T-helper 2 cell treated with Interferon-gamma antibody and Interleukin-4, amounts not matched to agents 100 ng/mL and 5 ng/mL, for 36 hours (primary cell): ENCODE results near the gene NCK2. TPM values are rescaled to one million over a fixed set of nuclear protein-coding genes. Genes with fewer than 3 reads are reported as not detected.

ENCODE experiments used
- intact Hi-C: fragments of 100-400 bp; cut with micrococcal nuclease; formaldehyde crosslinking; loops from one replicate; pipeline ENCODE4 v1.15.1; 2023
- total RNA-seq: library from RNA; stranded (reverse); gene quantifications from 2 replicates; pipeline ENCODE4 v1.2.3, GENCODE V29; 2022

NCK2 gene
- total RNA-seq, 1 donor from 2014 or later, result 64.9 TPM

- intact Hi-C loops, result no loop called here
These were observed 44.1 kb downstream of the NCK2 start for GRCh38 chr2:105788670-105789290.

DNA sequence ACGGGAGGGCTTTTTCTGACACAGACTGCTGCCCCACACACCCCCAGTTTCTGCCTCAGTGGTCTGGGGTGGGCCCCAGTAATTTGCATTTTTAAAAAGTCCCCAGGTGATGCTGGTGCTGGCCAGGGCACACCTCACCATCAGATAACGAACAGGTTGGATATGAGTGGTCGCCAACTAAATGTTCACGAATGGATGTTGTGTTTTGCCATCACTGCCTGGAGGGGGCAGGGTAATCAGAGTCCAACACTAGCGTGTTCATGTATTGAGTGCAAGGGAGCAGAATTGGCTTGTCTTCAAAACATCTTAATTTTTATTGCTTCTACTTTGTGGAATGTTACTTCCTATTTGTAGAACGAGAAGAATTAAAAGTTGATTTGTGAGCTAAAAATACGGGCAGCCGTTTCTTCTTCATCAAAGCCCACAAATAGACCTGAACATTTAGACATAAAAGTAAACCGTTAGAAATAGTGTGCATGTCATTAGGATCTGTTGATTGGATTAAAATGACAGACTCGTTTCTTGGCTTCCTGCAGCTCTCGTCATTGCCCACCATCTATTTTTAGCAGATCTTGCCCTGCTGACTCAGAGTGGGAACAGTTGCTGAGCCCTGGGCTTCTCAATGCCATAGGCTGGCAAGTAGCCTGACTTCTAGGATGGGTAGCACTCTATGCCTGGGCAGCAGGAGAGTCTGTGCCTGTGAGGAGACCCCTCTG, 45.2 kb downstream of the NCK2 start:
- intact Hi-C loops, result loop anchor here (1.0 to 10.0 kb wide), 2 partner anchors 8 to 455 kb away; partner anchors contain the start of gene C2orf49

- intact Hi-C loops, result loop anchor here (1.0 to 10.0 kb wide), 2 partner anchors 8 to 456 kb away; partner anchors contain the start of gene C2orf49
These were observed 45.9 kb downstream of the NCK2 start for GRCh38 chr2:105790461-105791149.

- intact Hi-C loops, result loop anchor here (10.0 kb wide), 1 partner anchor 456 kb away; the partner anchor contains the start of gene C2orf49
These were observed 46.5 kb downstream of the NCK2 start for GRCh38 chr2:105791229-105791628.

GRCh38 chr2:105792561-105792960, 47.8 kb downstream of the NCK2 start:
- intact Hi-C loops, result loop anchor here (10.0 kb wide), 1 partner anchor 458 kb away; the partner anchor contains the start of gene C2orf49

- intact Hi-C loops, result loop anchor here (10.0 kb wide), 1 partner anchor 459 kb away; the partner anchor contains the start of gene C2orf49
These were observed 48.7 kb downstream of the NCK2 start for GRCh38 chr2:105793196-105793975.

GRCh38 chr2:105794926-105795574, 50.3 kb downstream of the NCK2 start:
- intact Hi-C loops, result loop anchor here (5.0 to 10.0 kb wide), 3 partner anchors 397 to 460 kb away; partner anchors contain the start of genes C2orf49 and UXS1

DNA sequence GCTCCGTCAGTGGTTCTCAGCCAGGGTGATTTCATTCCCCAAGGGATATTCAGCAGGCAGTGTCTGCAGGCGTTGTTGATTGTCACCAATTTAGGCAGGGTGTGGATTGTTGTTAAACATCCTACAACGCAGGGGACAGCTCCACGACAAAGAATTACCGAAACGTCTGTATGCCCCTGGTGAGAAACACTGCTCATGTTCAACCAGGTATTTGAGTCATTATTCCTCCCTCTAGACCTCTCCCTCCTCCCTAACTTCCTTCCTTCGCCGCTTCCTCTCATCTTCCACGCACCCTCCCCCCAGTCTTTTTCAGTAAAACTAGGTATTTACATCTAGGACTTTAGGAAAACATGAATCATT, 50.8 kb downstream of the NCK2 start:
- intact Hi-C loops, result loop anchor here (5.0 to 10.0 kb wide), 3 partner anchors 397 to 461 kb away; partner anchors contain the start of genes C2orf49 and UXS1

DNA sequence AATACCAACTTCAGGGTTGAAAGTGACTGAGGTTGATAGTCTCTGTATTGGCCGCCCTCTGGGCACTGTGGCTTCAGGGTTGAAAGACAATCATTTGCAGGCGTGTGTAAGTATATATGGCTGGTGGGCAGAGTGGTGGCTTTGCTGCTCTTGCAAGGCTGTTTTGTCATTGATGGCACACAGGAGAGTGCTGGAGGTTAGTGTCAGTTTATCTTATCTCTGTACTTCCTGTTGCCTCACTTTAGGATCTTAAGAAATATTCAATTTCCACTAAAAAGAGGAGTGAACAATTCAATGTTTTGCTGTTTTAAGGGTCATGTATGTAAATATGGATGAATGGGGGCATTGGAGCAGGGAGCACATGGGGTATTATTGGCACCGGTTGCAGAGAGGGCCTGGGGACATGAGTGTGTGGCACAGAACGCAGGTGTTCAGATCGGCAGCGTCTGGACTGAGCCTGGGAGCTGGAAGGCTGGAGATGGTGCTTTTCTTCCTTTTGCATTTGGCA, 51.5 kb downstream of the NCK2 start:
- intact Hi-C loops, result loop anchor here (2.0 to 10.0 kb wide), 8 partner anchors 19 to 461 kb away; partner anchors contain the start of genes C2orf49 and UXS1

DNA sequence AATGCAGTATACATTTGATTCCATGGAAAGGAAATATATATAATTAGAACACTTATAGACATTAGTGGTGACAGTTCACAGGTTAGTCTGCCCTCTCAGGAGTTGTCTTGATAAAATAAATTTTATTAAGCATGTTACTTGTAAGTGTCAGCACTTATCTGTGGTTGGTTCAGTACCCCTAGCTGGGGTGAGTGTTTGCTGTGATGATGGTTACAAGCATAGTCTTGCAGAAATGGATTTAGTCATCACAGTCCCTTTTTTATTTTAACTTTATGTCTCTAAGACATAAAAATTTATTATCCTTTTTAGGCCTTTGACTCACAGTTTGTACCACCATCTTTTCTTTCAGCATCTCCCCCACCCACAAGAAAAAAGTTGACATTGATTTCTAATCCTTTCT, 52.1 kb downstream of the NCK2 start:
- intact Hi-C loops, result loop anchor here (2.0 to 10.0 kb wide), 8 partner anchors 20 to 462 kb away; partner anchors contain the start of genes C2orf49 and UXS1

GRCh38 chr2:105797298-105797819, 52.6 kb downstream of the NCK2 start:
- intact Hi-C loops, result loop anchor here (2.0 to 10.0 kb wide), 8 partner anchors 21 to 463 kb away; partner anchors contain the start of genes C2orf49 and UXS1

GRCh38 chr2:105798595-105798994, 53.9 kb downstream of the NCK2 start:
- intact Hi-C loops, result loop anchor here (1.0 to 10.0 kb wide), 4 partner anchors 8 to 464 kb away; partner anchors contain the start of genes C2orf49 and UXS1

GRCh38 chr2:105800036-105800713, 55.5 kb downstream of the NCK2 start:
- intact Hi-C loops, result no loop called here

DNA sequence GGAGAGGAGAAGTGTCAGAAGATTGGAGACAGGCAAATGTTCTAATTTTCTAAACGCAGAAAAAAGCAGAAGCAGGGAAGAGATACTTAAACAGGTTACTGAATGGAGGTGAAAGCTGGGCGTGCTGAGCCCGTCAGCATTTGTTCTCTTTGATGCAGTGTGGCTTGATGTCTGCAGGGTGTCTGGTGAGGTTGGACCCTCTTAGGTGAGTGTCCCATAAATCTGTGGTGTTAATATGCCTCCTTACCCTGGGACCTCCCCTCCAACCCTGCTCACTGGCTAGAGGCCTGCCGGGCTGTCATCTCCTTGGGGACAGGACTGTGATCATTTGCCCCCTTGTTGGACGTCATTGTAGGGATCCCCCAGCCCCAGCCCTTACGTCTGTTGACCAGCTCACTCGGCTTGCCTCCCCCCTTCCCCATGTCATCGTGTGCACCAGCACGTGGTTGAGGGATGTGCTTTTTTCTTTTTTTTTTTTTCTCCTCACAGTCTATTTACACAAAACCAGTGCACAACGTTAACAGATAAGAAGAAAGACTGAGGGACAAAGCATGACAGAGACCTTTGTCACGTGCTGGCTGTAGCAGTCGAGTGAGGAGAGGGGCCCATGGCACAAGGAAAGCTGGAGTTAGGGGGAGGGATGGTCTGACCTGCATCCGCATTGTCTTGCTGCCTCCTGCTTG, 56.4 kb downstream of the NCK2 start:
- intact Hi-C loops, result no loop called here

- intact Hi-C loops, result no loop called here
These were observed 57.2 kb downstream of the NCK2 start for GRCh38 chr2:105801961-105802360.

GRCh38 chr2:105802587-105802986, 57.9 kb downstream of the NCK2 start:
- intact Hi-C loops, result no loop called here

DNA sequence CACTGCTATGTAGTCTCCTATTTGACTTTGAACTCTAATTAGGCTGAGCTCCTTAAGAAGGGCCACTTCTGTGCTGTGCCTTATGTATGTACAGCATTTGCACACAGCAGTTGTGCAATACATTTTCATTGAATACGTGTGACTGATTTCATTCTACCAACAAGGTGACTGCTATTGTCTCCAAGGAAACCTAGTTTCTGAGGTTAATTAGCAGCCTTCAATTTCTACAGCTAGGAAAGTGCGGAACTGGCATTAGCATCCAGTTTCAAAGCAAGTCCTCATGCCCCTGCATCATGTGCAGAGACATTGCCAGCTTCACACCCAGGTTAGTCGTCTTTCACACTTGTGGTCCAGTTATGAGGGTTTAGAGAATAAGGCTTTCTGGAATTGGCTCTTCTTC, 58.6 kb downstream of the NCK2 start:
- intact Hi-C loops, result no loop called here

DNA sequence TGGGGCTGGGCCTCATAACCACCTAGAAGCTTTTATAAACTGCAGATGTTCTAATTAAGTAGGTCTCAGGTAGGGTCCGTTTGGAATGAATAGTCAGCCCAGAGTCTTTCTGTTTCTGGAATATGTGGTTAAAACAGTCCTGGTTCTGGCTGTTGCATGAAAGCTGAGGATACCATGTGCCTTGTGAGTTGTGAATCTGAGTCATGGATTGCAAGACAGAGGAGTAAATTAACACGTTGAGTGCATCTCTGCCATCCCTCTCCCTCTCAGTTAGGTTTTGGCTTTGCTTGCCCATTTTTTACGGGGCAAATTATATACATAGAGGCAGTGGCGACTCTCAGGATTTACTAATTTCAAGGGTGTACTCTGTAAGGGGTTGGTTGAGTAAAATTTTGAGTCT, 59.1 kb downstream of the NCK2 start:
- intact Hi-C loops, result no loop called here
